RPMI8226 (cell line): Measurements from ENCODE around the gene ABLIM2.

ENCODE experiments used
- DNase-seq: peaks from one replicate; pipeline ENCODE4 v3.0.0-alpha.2; 2015

The ABLIM2 gene

DNA sequence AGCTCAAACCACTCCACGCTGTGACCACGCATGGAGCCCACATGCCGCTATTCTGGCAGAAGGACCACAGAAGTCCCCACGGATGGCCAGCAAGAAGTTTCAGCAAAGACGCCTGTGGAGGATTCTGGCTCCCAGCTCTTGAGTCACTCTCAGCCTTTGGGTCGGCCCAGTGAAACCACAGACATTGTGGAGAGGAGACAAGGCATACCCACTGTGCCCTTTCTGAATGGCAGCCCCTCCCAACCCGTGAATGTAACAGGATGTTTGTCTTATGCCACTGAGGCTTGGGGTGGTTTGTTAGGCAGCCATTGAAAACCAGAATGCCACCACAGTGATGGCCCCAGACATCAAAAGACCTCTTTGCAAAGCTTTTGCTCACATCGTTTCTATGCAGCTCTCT lies 42.7 kb downstream of the ABLIM2 start:
- DNase-seq: no peak

DNA sequence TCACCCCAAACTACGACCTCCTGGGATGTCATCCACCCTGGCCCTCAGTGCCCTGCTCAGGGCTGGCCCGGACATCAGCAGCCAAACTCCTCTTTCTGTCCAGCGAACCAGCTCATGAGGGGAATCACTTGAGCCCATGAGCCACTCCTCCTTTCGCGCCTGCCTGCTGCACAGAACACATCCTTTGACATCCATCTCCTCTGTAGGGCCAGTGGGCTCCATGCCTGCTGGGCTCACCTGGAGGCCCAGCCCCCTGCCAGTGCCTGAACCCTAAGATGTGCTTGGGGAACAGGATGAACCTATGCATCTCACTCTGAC lies 43.5 kb downstream of the ABLIM2 start:
- no peak for DNase-seq

DNA sequence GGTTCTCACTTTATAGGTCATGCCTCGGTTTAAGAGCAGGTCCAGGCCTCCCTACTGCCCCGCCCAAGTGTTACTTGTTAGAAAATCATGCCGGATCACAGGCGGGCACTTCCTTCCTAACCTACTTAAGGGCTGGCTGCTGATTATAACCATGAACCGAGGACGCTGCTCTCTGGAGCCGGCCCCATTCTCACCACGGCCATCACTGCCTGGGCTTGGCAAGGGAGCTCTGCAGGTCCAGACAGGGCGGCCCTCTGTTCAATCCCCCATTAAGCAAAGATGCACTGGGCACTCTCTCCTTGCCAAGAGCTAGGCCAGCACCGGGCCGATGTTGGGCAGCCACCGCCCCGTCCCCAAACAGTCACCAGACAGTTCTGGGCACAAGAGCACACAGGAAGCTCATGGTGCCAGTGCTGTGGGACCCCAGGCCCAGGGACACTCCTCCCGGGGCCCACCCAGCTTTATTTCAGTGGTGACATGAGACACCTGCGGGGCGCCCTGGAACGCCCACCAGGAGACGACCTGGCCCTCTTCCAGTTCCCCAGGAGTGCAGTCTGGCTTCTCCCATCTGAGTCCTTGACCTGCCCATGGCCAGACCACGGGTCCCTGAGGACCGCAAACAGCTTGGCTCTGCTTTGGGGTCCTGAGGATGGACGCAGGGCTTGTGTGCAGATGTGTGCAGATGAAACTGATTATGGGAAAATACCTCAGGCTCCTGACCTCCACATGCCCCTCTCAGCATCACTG lies 44.0 kb downstream of the ABLIM2 start:
- no peak for DNase-seq

DNA sequence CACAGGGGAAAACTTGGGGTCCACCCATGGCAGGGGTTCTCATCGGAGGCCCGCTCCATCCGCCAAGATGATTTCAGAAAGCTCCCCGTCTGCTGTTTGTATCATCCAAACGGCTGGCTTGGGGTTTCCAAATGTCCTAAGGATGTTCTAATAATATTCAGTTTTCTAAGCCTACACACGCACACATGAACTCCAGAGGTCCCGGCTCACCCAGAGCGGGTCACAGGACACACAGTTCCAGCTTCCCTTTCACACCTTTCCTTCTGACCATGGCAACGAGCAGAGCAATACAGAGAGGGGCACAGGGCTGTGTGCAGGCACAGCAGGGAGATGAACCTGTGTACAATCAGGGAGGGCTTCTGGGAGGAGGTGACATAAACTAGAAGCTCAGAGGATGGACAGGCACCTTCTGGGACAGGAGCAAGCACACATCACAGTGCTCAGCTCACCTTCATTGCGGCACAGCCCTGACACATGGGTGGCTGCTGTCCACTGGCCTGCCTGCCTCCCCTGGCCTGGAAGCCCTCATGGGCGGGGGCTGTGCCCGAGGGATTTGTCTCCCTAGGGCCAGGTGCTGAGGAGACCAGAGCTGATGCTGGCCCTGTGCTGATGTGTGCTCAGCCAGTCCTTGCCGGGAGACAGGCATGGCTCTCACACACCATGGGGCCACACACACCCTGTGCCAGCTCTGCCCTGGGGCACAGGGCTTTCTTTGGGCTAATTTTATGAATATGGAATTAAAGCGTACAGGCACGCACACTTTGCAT lies 44.8 kb downstream of the ABLIM2 start:
- DNase-seq: no peak

DNA sequence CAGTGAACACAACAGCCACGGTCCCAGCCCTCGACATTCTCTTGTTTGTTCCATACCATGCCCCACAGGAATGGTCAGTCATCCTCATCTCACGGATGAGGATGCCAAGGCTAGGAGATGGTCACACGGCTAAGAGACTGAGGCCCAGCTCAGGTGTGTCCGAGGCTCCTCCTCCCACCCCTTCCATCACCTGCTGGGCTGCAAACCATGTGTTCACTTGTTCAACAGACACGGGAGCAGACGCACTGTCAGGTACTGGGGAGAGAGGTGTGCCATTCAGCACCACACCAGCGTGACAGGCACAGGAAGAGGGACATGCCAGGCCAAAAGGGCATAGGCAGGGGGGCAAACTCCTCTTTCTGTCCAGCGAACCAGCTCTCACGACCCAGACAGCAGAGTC lies 45.9 kb downstream of the ABLIM2 start:
- DNase-seq: no peak

DNA sequence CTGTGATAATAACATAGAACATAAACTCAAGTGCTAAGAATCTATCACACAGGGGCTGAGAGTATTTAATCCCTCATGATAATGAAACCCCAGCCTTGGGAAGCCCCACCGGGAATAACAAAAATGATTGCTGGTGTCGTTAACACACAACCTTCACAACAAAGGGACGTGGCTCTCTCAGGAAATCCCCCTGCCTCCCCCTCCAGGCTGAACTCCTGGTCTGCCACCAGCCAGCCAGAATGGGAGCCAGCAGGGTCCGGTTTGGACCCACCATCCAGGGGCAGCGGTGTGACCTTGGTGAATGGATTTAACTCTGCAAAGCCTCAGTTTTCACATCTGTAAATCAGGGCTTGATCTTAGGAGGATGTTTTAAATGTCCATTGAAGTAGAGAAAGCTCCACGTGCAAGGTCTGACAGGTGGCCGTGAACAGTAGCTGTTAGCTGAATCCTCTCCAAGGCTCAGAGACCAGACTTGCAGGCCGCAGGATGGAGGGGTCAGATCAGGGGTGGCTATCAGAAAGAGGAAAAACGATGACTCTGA lies 46.5 kb downstream of the ABLIM2 start:
- no peak for DNase-seq

DNA sequence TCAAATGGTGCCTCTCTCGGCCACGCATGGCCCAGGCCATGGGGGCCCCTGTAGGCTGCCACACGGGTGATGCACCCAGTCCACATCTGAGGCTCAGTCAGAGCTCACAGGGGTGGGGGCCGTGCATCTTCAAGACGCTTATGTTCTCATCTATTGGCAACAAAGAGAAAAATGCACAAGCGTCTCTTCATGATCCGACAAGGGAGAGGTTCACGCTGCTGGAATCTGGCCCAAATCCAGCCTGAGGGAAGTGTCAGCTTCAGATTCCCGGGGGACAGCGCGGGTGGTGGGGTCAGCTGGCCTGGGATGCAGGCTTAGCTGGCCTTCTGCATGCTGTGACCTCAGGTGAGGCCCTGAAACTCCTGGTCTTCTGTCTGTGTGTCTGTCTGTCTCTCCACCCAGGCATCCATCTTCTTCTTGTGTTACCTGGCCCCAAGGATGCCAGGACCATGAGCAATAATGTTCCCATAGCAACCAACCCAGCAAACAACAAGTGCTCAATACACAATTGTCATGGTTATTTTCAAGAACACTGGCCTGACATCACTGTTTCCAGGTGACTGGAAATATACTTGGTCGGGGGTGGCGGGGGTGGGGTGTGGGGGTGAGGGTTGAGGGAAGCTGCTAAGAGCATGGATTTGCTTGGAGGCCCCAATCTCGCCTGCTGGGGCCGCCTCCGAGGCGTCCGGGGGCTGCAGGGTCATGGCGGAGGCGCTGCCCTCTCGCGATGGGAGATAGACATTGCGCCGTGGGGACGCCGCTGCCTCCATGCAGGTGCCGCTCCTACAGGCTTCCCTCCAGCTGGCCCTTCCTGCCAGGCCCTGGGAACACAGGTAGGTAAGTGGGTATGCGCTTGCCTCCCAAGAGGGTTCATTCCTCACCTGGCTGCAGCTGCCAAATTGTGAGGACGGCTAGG lies 48.3 kb downstream of the ABLIM2 start:
- peak; percentile 33 for DNase-seq

DNA sequence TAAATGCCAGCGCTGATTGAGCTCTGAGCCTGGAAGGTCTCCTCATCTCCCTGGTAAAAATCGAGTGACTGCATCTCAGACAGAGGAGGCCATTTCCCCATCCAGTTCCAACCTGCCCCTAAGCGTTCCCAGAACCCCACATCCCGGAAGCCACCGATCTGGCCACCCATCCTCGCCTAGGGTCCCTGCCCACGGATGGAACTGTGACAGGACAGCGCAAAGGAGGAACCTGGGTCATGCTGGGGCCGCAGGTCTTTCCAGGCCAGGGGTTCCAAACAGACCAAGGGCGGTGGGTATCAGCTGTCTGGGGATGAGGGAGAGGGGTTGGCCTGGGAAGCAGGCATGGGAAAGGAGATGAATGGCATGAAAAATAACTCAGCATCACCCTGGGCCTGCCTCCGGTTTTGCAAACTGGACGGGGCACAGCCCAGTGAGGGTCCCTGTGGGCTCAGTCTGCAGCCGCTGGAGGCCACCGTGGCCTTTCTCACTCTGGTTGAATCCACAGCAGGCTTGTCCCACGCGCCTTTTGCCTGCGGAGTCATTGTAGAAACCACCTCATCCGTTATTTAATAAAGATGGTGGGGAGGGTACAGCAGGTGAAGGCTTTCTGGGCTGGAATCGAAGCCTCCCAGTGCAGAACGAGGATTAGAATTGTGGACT lies 49.1 kb downstream of the ABLIM2 start:
- no peak for DNase-seq

DNA sequence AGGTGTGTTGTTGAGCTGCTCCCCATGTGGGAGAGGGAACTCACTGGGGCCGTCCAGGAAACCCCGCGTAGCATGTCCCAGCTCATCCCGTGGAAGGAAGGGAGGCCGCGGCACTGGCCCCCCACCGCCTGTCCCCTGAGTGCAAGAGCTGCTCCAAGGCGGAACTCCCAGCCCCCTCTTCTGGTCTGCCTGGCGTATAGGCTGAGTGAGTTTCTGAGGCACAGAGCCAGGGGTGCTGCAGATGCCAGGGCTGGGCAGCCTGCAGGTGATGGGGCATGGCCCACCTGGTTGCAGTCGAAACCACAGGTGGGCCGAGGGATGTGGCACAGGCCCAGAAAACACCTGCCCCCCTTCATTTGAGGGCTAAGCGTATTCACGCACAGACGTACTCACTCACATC lies 49.6 kb downstream of the ABLIM2 start:
- DNase-seq: peak; percentile 34

DNA sequence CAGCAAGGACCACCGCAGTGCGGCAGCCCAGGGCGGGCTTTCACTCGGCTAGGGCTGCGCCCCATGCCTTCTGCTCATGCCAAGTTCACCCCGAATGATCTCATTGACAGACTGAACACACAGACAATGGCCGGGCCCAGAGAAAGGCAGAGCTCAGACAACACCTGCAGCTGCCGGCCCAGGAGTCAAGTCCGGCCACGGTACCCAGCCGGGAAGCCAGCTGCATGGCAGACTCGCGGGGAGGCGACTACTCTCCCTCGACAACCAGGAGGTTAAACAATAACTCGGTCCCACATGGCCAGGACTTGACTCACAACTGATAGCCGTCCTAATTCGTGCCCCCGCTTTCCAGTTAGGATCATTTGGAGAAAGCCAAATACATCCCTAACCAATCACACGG lies 50.4 kb downstream of the ABLIM2 start:
- DNase-seq: peak; percentile 35

DNA sequence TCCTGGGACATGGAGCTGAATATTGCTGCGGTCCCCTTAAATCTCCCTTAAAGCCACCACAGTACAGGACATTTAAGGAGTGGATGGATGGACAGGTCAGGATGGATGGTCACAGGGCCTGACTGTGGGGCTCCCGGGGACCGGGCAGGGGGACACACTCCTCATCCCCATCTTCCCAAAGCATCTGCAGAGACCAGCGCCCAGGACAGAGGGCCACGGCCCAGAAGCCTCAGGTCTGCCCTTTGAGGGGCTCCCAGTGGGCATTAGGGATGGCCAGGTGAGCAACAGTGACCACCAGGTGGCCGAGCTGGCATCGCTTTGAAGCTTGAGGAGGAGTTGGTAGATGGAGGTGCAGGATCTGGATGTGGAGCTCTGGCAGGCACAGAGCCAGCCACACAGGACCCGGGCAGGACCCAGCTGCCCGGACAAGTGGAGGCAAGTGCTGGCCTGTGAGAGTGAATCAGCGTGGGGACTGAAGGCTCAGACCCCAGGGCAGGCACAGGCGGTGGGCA lies 51.4 kb downstream of the ABLIM2 start:
- no peak for DNase-seq

DNA sequence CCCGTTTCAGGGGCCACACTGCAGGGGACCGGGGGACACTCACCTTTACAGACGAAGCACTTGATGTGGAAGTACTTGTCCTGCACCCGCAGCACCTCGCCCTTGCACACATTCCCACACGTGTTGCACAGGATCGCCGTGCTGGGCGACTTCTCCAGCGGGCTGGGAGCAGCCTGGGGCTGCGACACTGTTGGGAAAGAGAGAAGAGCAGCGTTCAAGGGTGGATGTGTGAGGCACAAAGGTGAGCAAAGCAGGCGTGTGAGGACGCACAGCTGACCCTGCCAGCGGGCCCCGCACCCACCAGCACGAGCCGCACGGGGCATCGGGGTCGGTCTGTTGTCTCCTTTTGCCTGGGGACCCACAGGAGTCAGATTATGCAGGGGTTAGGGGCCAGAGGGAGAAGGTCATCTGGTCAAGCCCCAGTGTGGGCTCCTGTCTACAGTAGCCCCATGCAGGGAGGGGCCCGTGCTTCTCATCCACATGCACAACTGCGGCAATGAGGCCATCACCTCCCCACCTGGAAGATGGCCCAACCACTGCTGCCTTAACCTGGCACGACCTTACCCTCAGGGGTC lies 52.1 kb downstream of the ABLIM2 start:
- DNase-seq: no peak

DNA sequence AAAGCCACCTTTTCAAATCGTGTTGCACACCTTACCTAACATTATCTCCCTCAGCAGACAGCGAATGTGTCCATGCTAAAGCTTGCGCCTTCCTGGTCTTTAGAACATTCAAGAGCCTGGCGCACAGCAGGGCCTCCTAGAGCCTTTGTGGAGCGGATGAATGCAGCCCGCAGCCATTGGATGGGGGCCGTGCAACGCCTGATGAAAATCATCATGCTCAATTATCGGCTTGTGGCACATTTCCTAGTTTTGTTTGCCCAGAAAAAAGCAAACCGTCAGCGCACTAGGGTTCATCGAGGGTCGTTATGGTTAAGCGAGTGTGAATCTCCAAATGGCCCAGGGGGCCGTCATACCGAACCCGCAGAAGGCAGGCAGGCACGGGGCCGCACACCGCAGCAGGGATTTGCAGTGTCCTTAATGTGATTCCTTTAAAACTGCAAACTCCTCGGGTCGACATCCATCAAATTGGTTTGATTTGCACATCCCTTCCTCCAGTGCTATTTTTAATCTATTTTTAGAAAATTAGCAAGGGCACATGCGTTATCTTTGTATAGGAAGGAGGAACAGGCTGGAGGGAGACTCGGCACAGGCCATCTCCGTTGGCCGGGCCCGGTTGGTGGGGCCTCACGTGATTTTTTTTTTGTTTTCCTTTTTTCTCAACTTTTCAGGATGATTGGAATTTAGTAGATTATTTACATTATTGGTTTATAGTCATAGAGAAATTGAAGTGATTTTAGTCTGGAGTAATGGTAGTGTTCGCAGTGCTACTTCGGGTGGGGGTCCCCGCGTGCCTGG lies 53.1 kb downstream of the ABLIM2 start:
- no peak for DNase-seq

DNA sequence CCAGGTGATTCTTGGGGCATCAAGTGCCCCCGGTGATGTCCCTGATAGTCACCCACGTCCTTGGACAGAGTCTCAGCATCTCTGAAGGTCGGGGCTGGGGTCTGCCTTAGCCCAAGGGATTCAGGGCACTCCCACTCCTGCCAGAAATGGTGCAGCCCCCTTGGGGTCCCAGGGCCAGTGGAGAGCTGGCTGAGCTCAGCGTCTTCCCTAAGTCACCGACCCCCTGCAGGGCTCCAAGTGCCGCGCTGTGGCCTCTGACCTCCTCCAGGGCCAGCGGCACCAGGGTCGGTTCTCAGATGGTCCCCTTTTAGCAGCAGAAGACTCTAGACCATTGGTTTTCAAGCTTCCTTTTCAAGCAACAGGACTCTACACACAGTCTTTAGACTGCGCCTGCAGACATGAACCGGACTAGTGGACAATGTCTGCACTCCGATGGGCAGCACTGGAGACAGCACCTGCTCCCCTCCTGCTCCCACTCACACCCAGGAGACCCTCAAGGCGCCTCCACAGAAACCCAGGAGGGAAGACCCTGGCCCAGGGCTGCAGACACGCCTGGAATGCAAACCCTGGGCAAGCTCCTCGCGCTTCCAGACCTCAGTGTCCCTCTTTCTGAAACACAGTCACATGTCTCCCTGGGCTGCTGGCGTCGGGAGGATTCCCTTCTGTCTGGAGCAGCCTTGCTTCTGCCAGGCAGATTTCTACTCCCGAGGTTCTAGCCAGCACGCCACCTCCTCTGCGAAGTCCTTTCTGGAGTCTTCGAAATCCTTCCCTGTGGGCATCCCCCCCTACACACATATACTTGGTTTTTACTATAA lies 53.9 kb downstream of the ABLIM2 start:
- no peak for DNase-seq

DNA sequence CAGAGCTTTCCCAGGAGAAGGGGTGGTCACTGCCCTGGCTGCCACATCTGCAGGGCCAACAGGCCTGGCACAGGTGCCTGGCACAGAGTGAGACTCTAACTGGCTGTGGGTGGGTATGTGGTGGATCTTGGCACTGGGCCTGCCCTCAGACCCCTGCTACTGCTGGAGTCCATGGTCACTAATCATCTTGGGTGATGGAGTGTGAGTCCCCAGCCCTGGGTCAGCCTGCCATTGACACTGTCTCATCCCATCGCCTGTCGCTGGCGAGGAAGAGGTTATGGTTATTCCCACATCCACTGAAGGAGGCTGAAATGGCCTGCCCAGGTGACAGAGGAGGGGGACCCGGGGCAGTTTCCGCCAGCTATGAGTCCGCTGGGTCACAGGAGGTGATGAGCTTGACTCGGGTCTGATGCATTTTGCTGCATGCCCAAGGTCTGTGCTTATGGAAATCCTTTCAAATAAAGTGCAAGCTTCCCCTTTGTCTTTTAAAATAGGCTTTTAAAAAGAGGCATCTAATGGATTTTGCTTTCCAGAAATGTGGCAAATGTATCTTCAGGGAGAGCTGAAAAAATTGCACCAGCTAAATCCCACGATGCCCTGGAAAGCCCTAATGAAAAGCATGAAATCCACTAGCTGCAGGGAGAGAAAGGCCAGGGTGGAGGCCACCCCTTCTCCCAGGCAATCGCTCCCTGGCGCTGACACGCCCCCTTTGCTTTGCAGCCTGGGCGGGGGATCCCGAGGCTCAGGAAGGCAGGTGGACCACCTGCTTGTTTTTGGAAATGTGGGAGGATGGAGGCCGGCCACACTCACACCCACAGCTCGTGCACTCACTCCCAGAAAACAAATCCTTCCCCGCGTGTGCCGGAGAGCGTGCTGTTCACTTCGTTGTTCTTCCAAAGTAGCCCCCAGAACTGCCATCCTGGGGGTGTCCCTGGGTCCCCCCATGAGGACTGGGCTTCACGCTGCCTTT lies 54.9 kb downstream of the ABLIM2 start:
- DNase-seq: no peak

DNA sequence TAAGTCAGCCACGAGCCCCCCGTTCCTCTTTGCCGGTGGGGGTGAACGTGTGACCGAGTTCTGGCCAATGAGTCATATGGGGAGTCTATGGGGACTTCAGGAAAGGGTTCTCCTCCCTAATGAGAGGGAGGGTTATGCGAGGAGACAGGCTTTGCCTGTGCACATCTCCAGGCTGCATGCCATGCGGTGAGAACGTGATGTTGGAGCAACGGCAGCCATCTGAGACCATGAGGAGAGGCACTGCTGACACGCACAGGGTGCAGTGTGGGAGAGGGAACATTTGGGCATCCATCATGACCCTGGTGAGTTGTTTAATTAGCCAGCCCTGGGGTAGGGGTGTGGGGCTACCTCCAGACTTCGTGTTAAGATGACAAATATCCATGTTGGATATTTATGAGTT lies 55.8 kb downstream of the ABLIM2 start:
- DNase-seq: no peak

DNA sequence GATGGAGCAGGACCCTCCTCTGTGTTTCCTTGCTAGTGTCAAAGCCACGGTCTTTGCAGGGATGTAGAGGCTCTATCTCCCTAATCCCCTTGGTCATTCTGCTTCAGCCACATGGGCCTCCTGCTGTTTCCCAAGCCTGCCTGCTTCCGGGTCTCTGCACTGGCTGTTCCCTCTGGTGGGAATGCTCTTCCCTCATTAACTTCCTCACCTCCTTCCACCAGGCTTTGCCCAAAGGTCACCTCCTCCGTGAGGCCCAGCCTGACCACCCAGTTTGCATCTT lies 56.6 kb downstream of the ABLIM2 start:
- no peak for DNase-seq

DNA sequence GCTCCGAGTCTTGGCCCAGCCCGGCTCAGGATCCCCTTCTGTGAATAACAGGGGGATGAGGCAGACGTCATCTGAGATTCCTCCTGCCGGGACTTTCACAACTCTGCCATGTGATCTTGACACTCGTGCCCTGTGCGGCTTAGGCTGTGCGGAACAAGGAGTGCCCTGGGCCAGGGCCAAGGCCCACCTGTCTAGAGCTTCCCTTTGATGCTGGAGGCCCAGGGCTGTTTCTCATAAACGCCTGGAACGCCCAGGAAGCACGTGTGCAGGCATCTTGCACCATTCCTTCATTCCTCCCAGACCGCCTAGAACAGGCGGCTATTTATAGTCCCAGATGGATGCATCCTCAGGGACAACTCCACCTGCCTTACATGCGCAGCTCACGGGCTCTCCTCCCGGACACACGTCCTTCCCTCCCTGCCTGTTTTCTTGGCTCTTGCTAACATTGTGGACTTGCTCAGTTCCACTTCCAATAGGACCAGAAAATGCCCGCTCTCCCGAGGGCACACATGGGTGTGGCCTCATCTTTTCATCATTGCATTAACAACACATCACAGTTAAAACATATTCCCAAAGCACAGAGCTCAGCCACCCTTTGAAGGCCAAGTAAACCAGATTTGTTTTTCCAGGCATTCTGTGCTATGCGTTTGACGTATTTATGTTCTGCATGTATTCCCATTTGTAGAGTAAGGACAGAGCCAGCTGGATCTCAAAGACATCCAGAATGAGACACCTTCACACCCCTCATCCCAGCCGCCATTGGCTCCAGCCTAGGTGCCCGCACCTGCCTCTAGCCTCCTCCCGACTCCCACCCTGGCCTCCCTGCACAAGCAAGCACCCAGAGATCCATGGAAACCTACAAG lies 57.2 kb downstream of the ABLIM2 start:
- no peak for DNase-seq
